Measurements from ENCODE around the gene HS6ST3.

HS6ST3 gene

DNA sequence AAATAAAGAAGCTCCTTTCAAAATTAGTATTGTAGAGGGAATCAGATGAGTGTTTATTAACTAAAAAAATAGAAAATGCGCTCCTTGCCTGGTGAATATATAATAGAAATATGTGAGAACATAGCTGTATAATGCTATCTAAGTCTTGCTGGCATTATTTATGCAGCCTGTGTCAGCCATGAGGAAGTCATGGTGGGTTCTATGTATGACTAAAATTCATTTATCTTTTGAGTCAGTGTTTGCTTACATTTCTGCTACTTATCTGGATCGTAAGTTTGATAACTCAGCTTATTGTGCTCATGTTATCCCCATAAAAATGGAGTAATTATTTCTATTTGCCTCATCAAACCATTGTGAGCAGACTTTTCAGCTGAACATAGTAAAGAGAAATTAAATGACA is 455.1 kb downstream of the HS6ST3 start:
- H3K4me3 ChIP-seq (ENCODE audit: low read length), result no peak overlapping the region
- TF ChIP-seq CTCF (conservative IDR thresholded peaks at IDR 0.05; ENCODE audit: low read length), result no peak
- no peak for DNase-seq (ENCODE audit: low read depth)

DNA sequence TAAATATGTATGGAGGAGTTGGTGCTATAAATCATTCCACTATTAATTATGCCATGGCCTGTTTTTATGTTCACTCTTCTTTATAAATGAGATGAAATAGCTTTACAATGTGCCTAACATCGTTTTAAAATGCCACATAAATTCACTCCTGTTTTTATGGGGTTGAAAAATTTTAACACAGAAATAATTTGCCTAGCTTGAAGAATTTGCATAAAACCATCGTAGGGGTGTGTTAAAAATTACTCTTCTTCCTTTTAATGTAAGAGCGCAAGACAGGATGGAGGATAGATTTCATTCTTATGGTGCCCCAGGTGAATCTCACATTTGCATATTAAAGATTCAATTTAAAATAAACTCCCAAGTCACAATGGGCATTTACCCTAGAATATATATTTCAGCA is 456.6 kb downstream of the HS6ST3 start:
- no peak for DNase-seq (ENCODE audit: low read depth)

GRCh38 chr13:96551546-96551945 is 461.6 kb downstream of the HS6ST3 start:
- H3K4me3 ChIP-seq (ENCODE audit: low read length), result no peak overlapping the region
- TF ChIP-seq CTCF (conservative IDR thresholded peaks at IDR 0.05; ENCODE audit: low read length), result no peak
- no peak for DNase-seq (ENCODE audit: low read depth)

More for the DNA sequence above, 456.6 kb downstream of the HS6ST3 start:
- no peak for TF ChIP-seq CTCF (conservative IDR thresholded peaks at IDR 0.05; ENCODE audit: low read length)
- no peak overlapping the region for H3K4me3 ChIP-seq (ENCODE audit: low read length)

DNA sequence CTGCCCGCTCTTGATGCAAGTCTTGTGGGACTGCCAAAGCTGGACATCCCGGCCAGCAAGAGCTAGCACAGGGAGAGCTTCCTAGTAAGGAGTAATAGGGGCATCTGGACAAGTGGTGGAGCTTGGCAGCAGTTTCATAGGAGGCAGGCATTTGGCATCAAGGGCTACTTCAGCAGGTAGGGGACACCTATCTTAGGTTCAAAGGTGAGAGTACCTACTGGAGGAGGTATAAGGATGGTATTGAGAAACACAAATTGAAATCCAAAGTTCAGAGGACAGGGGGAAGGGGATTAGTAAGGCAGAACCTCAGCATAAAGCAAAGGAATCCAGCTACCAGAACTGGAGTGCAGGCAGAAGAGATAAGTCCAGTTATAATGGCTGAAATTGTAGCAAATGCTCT is 462.7 kb downstream of the HS6ST3 start:
- DNase-seq (ENCODE audit: low read depth), result no peak
- no peak for TF ChIP-seq CTCF (conservative IDR thresholded peaks at IDR 0.05; ENCODE audit: low read length)
- no peak overlapping the region for H3K4me3 ChIP-seq (ENCODE audit: low read length)

DNA sequence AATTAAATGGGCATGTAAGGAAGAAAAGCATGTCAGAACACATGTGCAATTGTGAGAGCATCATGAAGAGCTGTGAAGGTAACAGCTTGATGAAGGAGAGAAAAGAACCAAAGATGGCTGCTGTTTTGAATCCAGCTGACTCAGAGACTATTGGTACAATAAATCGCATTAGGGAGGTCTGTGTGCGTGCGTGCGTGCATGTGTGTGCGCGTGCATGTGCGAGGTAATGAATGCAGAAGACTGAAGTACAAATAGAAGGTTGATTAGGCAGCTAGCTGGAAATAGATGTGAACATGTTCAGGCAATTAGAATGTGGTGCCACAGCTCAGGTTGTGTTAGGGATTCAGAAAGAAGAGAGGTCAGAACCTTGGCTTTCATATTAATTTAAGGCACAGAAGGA is 463.9 kb downstream of the HS6ST3 start:
- no peak overlapping the region for H3K4me3 ChIP-seq (ENCODE audit: low read length)
- DNase-seq (ENCODE audit: low read depth), result no peak
- no peak for TF ChIP-seq CTCF (conservative IDR thresholded peaks at IDR 0.05; ENCODE audit: low read length)

GRCh38 chr13:96573563-96573962 is 483.7 kb downstream of the HS6ST3 start:
- no peak overlapping the region for H3K4me3 ChIP-seq (ENCODE audit: low read length)
- no peak for DNase-seq (ENCODE audit: low read depth)
- no peak for TF ChIP-seq CTCF (conservative IDR thresholded peaks at IDR 0.05; ENCODE audit: low read length)

- no peak for TF ChIP-seq CTCF (conservative IDR thresholded peaks at IDR 0.05; ENCODE audit: low read length)
- H3K4me3 ChIP-seq (ENCODE audit: low read length), result no peak overlapping the region
- DNase-seq (ENCODE audit: low read depth), result no peak
Observed at GRCh38 chr13:96575423-96576320, 485.8 kb downstream of the HS6ST3 start.

Data from AG10803 (cell line).